K562 (cell line): Measurements from ENCODE around the gene PRELID2. TPM values are rescaled to one million over a fixed set of nuclear protein-coding genes. Genes with fewer than 3 reads are reported as not detected.

ENCODE experiments used
- ADNP ChIP-seq: fragments of 200-800 bp; sonication (Bioruptor generic); IDR thresholded peaks from 2 replicates; pipeline ENCODE4 v1.6.1; 2016; ENCODE audit warnings: missing genetic modification characterization, missing compliant biosample characterization
- BCL6 ChIP-seq: fragments of 250-450 bp; sonication (Bioruptor Pico); IDR thresholded peaks from 2 replicates; pipeline ENCODE4 v1.4.0; 2020
- FOXM1 ChIP-seq, 2 experiments: fragments of 450-650 bp in 1 of 2; sonication (generic) in 1 of 2; formaldehyde crosslinking in 1 of 2; IDR thresholded peaks; 2 replicates each; pipeline versions ENCODE4 v1.6.1 to v1.9.0; 2017 to 2022; ENCODE audit warnings: low read depth in 2 of 2, mild to moderate bottlenecking in 2 of 2, missing genetic modification reagents in 1 of 2, moderate library complexity in 1 of 2
- GATAD2B ChIP-seq: fragments of 450-650 bp; IDR thresholded peaks from 2 replicates; pipeline ENCODE4 v1.6.1; 2017; ENCODE audit warnings: mild to moderate bottlenecking, borderline replicate concordance
- POLR2G ChIP-seq: fragments of 200-400 bp; formaldehyde crosslinking; IDR thresholded peaks from 2 replicates; pipeline ENCODE4 v1.6.1; 2017; ENCODE audit warnings: low read depth, mild to moderate bottlenecking, antibody characterized with exemption, low read length, moderate library complexity
- PTRF ChIP-seq: fragments of 450-650 bp; IDR thresholded peaks from 2 replicates; pipeline ENCODE4 v1.6.1; 2016; ENCODE audit warnings: mild to moderate bottlenecking, missing genetic modification characterization, missing compliant biosample characterization
- SAFB2 ChIP-seq: fragments of 200-400 bp; formaldehyde crosslinking; IDR thresholded peaks from 2 replicates; pipeline ENCODE4 v1.6.1; 2018; ENCODE audit warnings: borderline replicate concordance, low read length, low read depth, moderate library complexity; ENCODE audit not compliant: severe bottlenecking
- SMAD3 ChIP-seq: fragments of 450-650 bp; formaldehyde crosslinking; conservative IDR thresholded peaks from 2 replicates; pipeline ENCODE4 v1.4.0; 2020; ENCODE audit warnings: mild to moderate bottlenecking
- TEAD1 ChIP-seq, 2 experiments: fragments of 450-650 bp in 1 of 2; sonication (generic) in 1 of 2; formaldehyde crosslinking; IDR thresholded peaks; 2 replicates each; pipeline versions ENCODE4 v1.4.0 to v1.8.0; 2020 to 2022; ENCODE audit warnings: mild to moderate bottlenecking in 2 of 2, missing genetic modification reagents in 1 of 2
- TOE1 ChIP-seq, 2 experiments: fragments of 450-650 bp in 1 of 2; sonication (generic) in 1 of 2; formaldehyde crosslinking in 1 of 2; IDR thresholded peaks; 2 replicates each; pipeline versions ENCODE4 v1.7.1 to v1.8.0; 2016 to 2022; ENCODE audit warnings: borderline replicate concordance in 2 of 2, mild to moderate bottlenecking in 2 of 2, antibody characterized with exemption in 1 of 2, inconsistent platforms in 1 of 2, low read depth in 1 of 2, missing genetic modification reagents in 1 of 2, moderate library complexity in 1 of 2
- WHSC1 ChIP-seq: IDR thresholded peaks from one replicate; pipeline ENCODE4 v1.6.1; 2012; ENCODE audit warnings: low read length, control low read depth, inconsistent platforms
- ZNF217 ChIP-seq: sonication (generic); formaldehyde crosslinking; IDR thresholded peaks from 2 replicates; pipeline ENCODE4 v1.8.0; 2022; ENCODE audit warnings: mild to moderate bottlenecking, missing genetic modification reagents
- ZNF263 ChIP-seq: sonication (generic); formaldehyde crosslinking; IDR thresholded peaks from 2 replicates; pipeline ENCODE4 v1.8.0; 2022; ENCODE audit warnings: mild to moderate bottlenecking, missing genetic modification reagents, borderline replicate concordance
- ZNF41 ChIP-seq: fragments of 250-450 bp; sonication (Bioruptor Pico); conservative IDR thresholded peaks from 2 replicates; pipeline ENCODE4 v1.4.0; 2020; ENCODE audit warnings: mild to moderate bottlenecking
- ZNF436 ChIP-seq: fragments of 250-450, 450-650 bp; sonication (Bioruptor Pico); formaldehyde crosslinking; IDR thresholded peaks from 2 replicates; pipeline ENCODE4 v1.7.0; 2020; ENCODE audit warnings: mild to moderate bottlenecking
- polyA plus RNA-seq, 8 experiments: library from polyadenylated mRNA; depleted of rRNA in 4 of 8; stranded (reverse) in 5 of 8; unstranded in 3 of 8; fragments of >200 nt; fragmentation: Nextera tagmentation in 2 of 8; fragmentation: Illumina TruSeq in 1 of 8; extraction: Ambion mirVana in 2 of 8; extraction: Trizol in 1 of 8; gene quantifications; 2 replicates each; pipeline versions ENCODE4 v1.2.1 to v1.2.3, GENCODE V29; 2011 to 2014; ENCODE audit warnings: inconsistent platforms in 1 of 8, missing spikeins in 1 of 8
- total RNA-seq, 7 experiments: library from RNA; depleted of rRNA in 6 of 7; stranded (reverse); fragments of >200 nt in 6 of 7; fragmentation: Illumina TruSeq in 2 of 7; extraction: Trizol in 2 of 7; gene quantifications; 2 replicates each; pipeline versions ENCODE4 v1.2.1 to v1.2.3, GENCODE V29; 2011 to 2021; ENCODE audit warnings: low replicate concordance in 1 of 7
- TF ChIP-seq, protein P1 (sequence below): IDR thresholded peaks from 2 replicates; pipeline ENCODE4 v1.6.1; 2011; ENCODE audit not compliant: insufficient read length; ENCODE audit errors: extremely low read depth
- TF ChIP-seq, protein P2 (sequence below): fragments of 450-650 bp; IDR thresholded peaks from 2 replicates; pipeline ENCODE4 v1.7.0; 2016; ENCODE audit warnings: borderline replicate concordance
- TF ChIP-seq, protein P3 (sequence below), 2 experiments: fragments of 450-650 bp; IDR thresholded peaks; 2 replicates each; pipeline ENCODE4 v1.6.1; 2016
- TF ChIP-seq, protein P4 (sequence below), 3 experiments: fragments of 200-800 bp in 1 of 3; sonication (Bioruptor generic) in 1 of 3; sonication (generic) in 1 of 3; formaldehyde crosslinking in 1 of 3; IDR thresholded peaks; 2 replicates each; pipeline versions ENCODE4 v1.6.1 to v1.8.0; 2016 to 2022; ENCODE audit warnings: mild to moderate bottlenecking in 2 of 3, missing compliant biosample characterization in 2 of 3, missing genetic modification characterization in 2 of 3, missing genetic modification reagents in 1 of 3

The PRELID2 gene
- total and polyA plus RNA-seq, 9 of the 15 experiments (the other 6 are each of a cell fraction or from before 2014, with no cell fraction given): 6.4 to 68.2 (median 28.8) TPM

DNA sequence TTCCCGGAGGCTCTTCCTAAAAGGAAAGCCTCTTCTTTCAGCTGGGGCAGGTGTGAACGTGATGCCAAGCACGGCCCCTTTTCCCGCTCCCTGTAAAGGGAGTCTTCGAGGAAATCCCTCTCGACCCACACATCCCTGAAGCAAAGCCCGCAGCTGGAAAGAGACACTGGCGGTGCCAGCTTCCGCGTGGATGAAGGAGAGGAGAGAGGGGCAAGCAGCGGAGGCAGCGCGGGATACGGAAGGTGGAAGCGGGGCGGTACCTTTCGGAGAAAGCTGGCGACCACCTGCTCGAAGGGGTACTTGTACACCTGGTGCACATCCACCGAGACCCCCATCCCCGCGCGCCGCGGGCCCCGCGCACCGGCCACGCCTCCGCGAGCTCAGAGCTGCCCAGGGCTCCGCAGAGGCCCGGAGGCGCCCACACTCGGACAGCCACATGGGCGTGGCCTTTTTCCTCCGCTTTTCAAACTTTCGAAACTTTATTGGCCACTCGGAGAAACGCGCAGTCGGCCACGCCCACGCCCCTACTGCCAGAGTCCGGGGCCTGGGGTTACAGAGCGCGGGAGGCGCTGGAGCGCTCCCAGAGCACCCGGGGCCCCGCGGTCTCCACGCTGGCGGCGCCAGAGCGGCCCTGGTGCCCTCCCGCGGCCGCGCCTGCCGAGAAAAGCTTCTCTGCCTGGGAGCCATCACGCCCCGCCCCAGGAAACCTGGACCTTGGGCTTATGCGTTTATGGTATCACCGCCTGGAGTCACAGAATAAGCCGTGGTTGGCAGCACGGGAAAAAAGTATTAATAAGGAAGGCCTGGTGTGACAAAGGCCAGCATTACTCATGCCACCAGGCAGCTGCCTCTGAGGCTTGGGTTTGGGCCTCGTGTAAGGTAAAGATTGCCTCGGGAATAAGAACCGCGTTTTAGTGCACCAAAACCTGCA, at the start of gene PRELID2 (continued):
- TF ChIP-seq, protein P1, sequence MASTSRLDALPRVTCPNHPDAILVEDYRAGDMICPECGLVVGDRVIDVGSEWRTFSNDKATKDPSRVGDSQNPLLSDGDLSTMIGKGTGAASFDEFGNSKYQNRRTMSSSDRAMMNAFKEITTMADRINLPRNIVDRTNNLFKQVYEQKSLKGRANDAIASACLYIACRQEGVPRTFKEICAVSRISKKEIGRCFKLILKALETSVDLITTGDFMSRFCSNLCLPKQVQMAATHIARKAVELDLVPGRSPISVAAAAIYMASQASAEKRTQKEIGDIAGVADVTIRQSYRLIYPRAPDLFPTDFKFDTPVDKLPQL: no peak
- TF ChIP-seq ADNP (tag) (no peak; the same call in 1 of the 2 replicates), POLR2G (peak; percentile 97), TOE1 (IDR thresholded peaks at IDR 0.05; ENCODE audit: borderline replicate concordance) (0 out of 2 replicates have a peak, but pooled peaks have one; percentile 39), TOE1 (CRISPR knock-in tag; IDR thresholded peaks at IDR 0.05; ENCODE audit: borderline replicate concordance, low read depth) (0 out of 2 replicates have a peak, but pooled peaks have one; percentile 56), PTRF (tag) (no peak), SAFB2 (no peak), ZNF263 (CRISPR knock-in tag) (no peak; the same call in none of the 2 replicates), TEAD1 (CRISPR knock-in tag; IDR thresholded peaks at IDR 0.05) (0 out of 4 replicates have a peak, but pooled peaks of 1 of the 2 experiments have one; percentile 5), FOXM1 (IDR thresholded peaks at IDR 0.05; ENCODE audit: low read depth) (no peak), FOXM1 (CRISPR knock-in tag; IDR thresholded peaks at IDR 0.05; ENCODE audit: low read depth) (0 out of 2 replicates have a peak, but pooled peaks have one; percentile 66), ZNF436 (CRISPR knock-in tag) (no peak), ZNF41 (CRISPR knock-in tag) (no peak), SMAD3 (CRISPR knock-in tag) (no peak), GATAD2B (peak; percentile 93), WHSC1 (no peak), ZNF217 (no peak), BCL6 (no peak)
- TF ChIP-seq, protein P2, sequence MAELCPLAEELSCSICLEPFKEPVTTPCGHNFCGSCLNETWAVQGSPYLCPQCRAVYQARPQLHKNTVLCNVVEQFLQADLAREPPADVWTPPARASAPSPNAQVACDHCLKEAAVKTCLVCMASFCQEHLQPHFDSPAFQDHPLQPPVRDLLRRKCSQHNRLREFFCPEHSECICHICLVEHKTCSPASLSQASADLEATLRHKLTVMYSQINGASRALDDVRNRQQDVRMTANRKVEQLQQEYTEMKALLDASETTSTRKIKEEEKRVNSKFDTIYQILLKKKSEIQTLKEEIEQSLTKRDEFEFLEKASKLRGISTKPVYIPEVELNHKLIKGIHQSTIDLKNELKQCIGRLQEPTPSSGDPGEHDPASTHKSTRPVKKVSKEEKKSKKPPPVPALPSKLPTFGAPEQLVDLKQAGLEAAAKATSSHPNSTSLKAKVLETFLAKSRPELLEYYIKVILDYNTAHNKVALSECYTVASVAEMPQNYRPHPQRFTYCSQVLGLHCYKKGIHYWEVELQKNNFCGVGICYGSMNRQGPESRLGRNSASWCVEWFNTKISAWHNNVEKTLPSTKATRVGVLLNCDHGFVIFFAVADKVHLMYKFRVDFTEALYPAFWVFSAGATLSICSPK: no peak
- TF ChIP-seq, protein P3, sequence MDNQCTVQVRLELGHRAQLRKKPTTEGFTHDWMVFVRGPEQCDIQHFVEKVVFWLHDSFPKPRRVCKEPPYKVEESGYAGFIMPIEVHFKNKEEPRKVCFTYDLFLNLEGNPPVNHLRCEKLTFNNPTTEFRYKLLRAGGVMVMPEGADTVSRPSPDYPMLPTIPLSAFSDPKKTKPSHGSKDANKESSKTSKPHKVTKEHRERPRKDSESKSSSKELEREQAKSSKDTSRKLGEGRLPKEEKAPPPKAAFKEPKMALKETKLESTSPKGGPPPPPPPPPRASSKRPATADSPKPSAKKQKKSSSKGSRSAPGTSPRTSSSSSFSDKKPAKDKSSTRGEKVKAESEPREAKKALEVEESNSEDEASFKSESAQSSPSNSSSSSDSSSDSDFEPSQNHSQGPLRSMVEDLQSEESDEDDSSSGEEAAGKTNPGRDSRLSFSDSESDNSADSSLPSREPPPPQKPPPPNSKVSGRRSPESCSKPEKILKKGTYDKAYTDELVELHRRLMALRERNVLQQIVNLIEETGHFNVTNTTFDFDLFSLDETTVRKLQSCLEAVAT (IDR thresholded peaks at IDR 0.05): no peak
- TF ChIP-seq, protein P4, sequence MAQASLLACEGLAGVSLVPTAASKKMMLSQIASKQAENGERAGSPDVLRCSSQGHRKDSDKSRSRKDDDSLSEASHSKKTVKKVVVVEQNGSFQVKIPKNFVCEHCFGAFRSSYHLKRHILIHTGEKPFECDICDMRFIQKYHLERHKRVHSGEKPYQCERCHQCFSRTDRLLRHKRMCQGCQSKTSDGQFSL (CRISPR knock-in tag; IDR thresholded peaks at IDR 0.05): no peak
- TF ChIP-seq, protein P4 (tag; IDR thresholded peaks at IDR 0.05): no peak
